Subcutaneous adipose tissue (tissue), 4 donors: ENCODE results near the gene DHRS7B. TPM values are rescaled to one million over a fixed set of nuclear protein-coding genes. Genes with fewer than 3 reads are reported as not detected.

Experiments
- total RNA-seq, 4 donors: library from RNA; depleted of rRNA; stranded (reverse); fragments of >200 nt; gene quantifications; one replicate each; pipeline ENCODE4 v1.1.0, GENCODE V29; 2016
- TF ChIP-seq, protein P1 (sequence below): fragments of 450-650 bp; IDR thresholded peaks from one replicate; pipeline ENCODE4 v1.5.1; 2016; ENCODE audit warnings: low read depth, mild to moderate bottlenecking, control low read depth, antibody characterized with exemption, moderate library complexity

Gene DHRS7B
- total RNA-seq, 4 donors from 2014 or later, result 28.4 to 55.4 (median 45.0) TPM

GRCh38 chr17:21228845-21229244 is 102.1 kb downstream of the DHRS7B start:
- TF ChIP-seq, protein P1, sequence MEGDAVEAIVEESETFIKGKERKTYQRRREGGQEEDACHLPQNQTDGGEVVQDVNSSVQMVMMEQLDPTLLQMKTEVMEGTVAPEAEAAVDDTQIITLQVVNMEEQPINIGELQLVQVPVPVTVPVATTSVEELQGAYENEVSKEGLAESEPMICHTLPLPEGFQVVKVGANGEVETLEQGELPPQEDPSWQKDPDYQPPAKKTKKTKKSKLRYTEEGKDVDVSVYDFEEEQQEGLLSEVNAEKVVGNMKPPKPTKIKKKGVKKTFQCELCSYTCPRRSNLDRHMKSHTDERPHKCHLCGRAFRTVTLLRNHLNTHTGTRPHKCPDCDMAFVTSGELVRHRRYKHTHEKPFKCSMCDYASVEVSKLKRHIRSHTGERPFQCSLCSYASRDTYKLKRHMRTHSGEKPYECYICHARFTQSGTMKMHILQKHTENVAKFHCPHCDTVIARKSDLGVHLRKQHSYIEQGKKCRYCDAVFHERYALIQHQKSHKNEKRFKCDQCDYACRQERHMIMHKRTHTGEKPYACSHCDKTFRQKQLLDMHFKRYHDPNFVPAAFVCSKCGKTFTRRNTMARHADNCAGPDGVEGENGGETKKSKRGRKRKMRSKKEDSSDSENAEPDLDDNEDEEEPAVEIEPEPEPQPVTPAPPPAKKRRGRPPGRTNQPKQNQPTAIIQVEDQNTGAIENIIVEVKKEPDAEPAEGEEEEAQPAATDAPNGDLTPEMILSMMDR, result no peak

GRCh38 chr17:21231533-21231932 is 104.8 kb downstream of the DHRS7B start:
- TF ChIP-seq, protein P1, result no peak

DNA sequence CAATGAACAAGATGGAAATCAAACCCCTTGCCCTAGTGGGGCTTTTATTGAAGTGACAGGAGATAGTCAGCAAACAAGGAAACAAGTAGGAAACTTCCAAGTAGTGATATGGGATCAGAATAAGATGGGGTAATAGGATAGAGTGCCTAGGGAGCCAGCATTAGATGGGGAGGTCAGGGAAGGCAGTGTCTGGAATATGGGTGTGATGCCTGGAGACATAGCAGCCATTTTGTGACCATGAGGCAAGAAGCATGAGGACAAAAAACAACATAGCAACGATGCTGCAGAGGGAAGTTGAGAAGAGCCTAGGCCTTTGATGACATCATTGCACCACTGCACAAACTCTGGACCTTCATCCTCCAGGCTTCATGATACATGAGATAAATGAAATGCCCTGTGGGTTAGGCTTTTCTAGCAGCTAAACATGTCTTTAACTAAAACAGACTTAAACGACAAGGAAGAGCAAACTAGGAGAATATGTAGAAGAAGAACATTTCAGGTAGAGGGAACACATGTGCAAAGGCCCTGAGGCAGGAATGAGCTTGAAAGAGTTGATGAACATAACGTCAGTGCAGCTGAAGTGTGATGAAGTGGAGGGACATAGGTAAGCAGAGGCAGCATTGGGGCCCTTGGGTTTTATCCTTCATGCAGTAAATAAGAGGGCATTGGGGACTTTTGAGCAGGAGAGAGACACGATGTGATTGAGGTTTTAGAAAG is 105.4 kb downstream of the DHRS7B start:
- TF ChIP-seq, protein P1, result no peak

GRCh38 chr17:21233581-21234347 is 107.0 kb downstream of the DHRS7B start:
- TF ChIP-seq, protein P1, result no peak

- TF ChIP-seq, protein P1, result no peak
These were observed 109.2 kb downstream of the DHRS7B start for GRCh38 chr17:21235921-21236320.

GRCh38 chr17:21239680-21240368 is 113.1 kb downstream of the DHRS7B start:
- TF ChIP-seq, protein P1, result no peak

DNA sequence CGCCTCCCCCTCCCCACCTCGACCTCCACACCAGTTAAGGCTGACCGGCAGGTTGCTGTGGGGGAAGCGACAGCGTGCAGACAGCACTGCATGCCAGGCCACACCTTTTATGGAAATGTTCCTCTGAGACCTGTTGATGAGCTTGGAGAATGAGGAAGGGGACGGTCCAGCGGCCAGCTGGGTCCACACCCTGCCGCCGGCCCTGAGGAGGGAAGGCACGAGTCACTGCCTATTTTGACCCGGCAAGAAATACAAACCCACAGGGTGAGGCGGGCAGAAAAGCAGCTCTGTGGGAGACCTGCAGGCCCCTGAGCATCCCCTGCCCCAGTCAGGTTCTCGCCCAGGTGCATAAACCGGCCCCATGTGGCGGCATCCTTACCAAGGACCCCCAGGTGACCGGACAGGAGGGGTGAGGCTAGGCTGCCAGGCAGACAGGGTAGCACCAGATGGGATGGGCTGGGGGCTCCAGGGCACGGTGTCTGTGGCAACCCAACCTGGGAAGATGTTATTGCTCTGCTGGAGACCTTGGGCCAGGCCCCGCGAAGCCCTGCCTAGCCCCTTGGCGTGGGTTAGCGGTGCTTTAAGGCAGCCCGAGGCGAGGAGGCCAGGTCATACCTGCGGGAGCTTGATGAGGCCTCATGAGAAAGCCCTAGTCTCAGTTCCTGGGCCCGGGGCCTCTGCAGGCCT is 113.7 kb downstream of the DHRS7B start:
- TF ChIP-seq, protein P1, result no peak
